Neural cell (in vitro differentiated cells): ENCODE measurements around the gene HOXC11.

Experiments
- EP300 ChIP-seq: fragments of 450-650 bp; conservative IDR thresholded peaks from 2 replicates; pipeline ENCODE4 v1.6.1; 2014; ENCODE audit warnings: antibody characterized with exemption, mild to moderate bottlenecking, moderate library complexity; ENCODE audit not compliant: poor library complexity, severe bottlenecking
- POLR2AphosphoS5 ChIP-seq: IDR thresholded peaks from 2 replicates; pipeline ENCODE4 v1.6.1; 2012
- TF ChIP-seq, protein P1 (sequence below): fragments of 450-650 bp; IDR thresholded peaks from 2 replicates; pipeline ENCODE4 v1.5.1; 2014; ENCODE audit warnings: antibody characterized with exemption, mild to moderate bottlenecking, moderate library complexity; ENCODE audit not compliant: poor library complexity, severe bottlenecking

- TF ChIP-seq, protein P1, sequence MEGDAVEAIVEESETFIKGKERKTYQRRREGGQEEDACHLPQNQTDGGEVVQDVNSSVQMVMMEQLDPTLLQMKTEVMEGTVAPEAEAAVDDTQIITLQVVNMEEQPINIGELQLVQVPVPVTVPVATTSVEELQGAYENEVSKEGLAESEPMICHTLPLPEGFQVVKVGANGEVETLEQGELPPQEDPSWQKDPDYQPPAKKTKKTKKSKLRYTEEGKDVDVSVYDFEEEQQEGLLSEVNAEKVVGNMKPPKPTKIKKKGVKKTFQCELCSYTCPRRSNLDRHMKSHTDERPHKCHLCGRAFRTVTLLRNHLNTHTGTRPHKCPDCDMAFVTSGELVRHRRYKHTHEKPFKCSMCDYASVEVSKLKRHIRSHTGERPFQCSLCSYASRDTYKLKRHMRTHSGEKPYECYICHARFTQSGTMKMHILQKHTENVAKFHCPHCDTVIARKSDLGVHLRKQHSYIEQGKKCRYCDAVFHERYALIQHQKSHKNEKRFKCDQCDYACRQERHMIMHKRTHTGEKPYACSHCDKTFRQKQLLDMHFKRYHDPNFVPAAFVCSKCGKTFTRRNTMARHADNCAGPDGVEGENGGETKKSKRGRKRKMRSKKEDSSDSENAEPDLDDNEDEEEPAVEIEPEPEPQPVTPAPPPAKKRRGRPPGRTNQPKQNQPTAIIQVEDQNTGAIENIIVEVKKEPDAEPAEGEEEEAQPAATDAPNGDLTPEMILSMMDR = no peak
- TF ChIP-seq POLR2AphosphoS5 = no peak
- no peak for TF ChIP-seq EP300
Observed at GRCh38 chr12:53995002-53995377, 22.1 kb downstream of the HOXC11 start.
